ENCODE results near the gene RTEL1.

- no peak for TF ChIP-seq CTCF (IDR thresholded peaks at IDR 0.05; ENCODE audit: low read depth, low read length)
- TF ChIP-seq EZH2phosphoT487 (IDR thresholded peaks at IDR 0.05; ENCODE audit: low read depth) = no peak
Measured at GRCh38 chr20:63704749-63705117, 46.6 kb downstream of the RTEL1 start.
